ENCODE measurements around the gene NUP210L.
"Not testable (repeated sequence)": the region's sequence is repeated elsewhere in the genome, so short reads cannot be mapped to it uniquely, and the experiment has no call there.

NUP210L gene

GRCh38 chr1:153995202-153995601 lies 159.7 kb downstream of the NUP210L start:
- no peak for DNase-seq (ENCODE audit: low read depth in 2 of 2)

- DNase-seq (ENCODE audit: low read depth in 2 of 2), result no peak
Observed at GRCh38 chr1:153991806-153992205, 163.1 kb downstream of the NUP210L start.

- DNase-seq (ENCODE audit: low read depth in 2 of 2), result no peak
Observed at GRCh38 chr1:153991151-153991630, 163.7 kb downstream of the NUP210L start.

GRCh38 chr1:153990468-153991150 lies 164.3 kb downstream of the NUP210L start, which contains the start of gene RPS27:
Gene RPS27, plus strand, starts transcription at chr1:153990762. Its CDS starts 35 bp downstream, at chr1:153990797.
- peak; percentile 97 to 98 for DNase-seq (ENCODE audit: low read depth in 2 of 2)

- DNase-seq (ENCODE audit: low read depth in 2 of 2), result no peak
Observed at GRCh38 chr1:153987621-153988020, 167.3 kb downstream of the NUP210L start.

- peak; percentile 61 to 64 for DNase-seq (ENCODE audit: low read depth in 2 of 2)
Observed at GRCh38 chr1:153985941-153986761, 168.7 kb downstream of the NUP210L start, which contains the start of gene RAB13. Gene RAB13, minus strand, starts transcription at chr1:153986339. Its CDS starts 103 bp downstream, at chr1:153986236.

- peak; percentile 65 to 67 for DNase-seq (ENCODE audit: low read depth in 2 of 2)
Observed at GRCh38 chr1:153985341-153985912, 169.4 kb downstream of the NUP210L start.

GRCh38 chr1:153984123-153984894 lies 170.6 kb downstream of the NUP210L start:
- no peak for DNase-seq (ENCODE audit: low read depth in 2 of 2)

GRCh38 chr1:153981735-153982134 lies 173.1 kb downstream of the NUP210L start:
- DNase-seq (ENCODE audit: low read depth in 2 of 2), result not testable (repeated sequence)

GRCh38 chr1:153979091-153979490 lies 175.8 kb downstream of the NUP210L start:
- not testable (repeated sequence) for DNase-seq (ENCODE audit: low read depth in 2 of 2)

GRCh38 chr1:153978274-153978909 lies 176.5 kb downstream of the NUP210L start:
- no peak for DNase-seq (ENCODE audit: low read depth in 2 of 2)

- DNase-seq (ENCODE audit: low read depth in 2 of 2), result no peak
Observed at GRCh38 chr1:153977250-153978240, 177.3 kb downstream of the NUP210L start, which contains the start of gene JTB. Gene JTB, minus strand, starts transcription at chr1:153977674. Its CDS starts 422 bp downstream, at chr1:153977252.

GRCh38 chr1:153976819-153977249 lies 178.0 kb downstream of the NUP210L start:
- no peak for DNase-seq (ENCODE audit: low read depth in 2 of 2)

- no peak for DNase-seq (ENCODE audit: low read depth in 2 of 2)
Observed at GRCh38 chr1:153973525-153973924, 181.3 kb downstream of the NUP210L start.

GRCh38 chr1:153973071-153973470 lies 181.8 kb downstream of the NUP210L start:
- DNase-seq (ENCODE audit: low read depth in 2 of 2), result no peak

- no peak for DNase-seq (ENCODE audit: low read depth in 2 of 2)
Observed at GRCh38 chr1:153970346-153970745, 184.5 kb downstream of the NUP210L start.

- no peak for DNase-seq (ENCODE audit: low read depth in 2 of 2)
Observed at GRCh38 chr1:153968972-153969371, 185.9 kb downstream of the NUP210L start.

GRCh38 chr1:153968408-153968807 lies 186.5 kb downstream of the NUP210L start:
- DNase-seq (ENCODE audit: low read depth in 2 of 2), result no peak

GRCh38 chr1:153968000-153968363 lies 186.9 kb downstream of the NUP210L start:
- no peak for DNase-seq (ENCODE audit: low read depth in 2 of 2)
